Measurements from ENCODE around the gene ZNF329. TPM values are rescaled to one million over a fixed set of nuclear protein-coding genes. Genes with fewer than 3 reads are reported as not detected.

Gene ZNF329
- 6.9 and 8.6 TPM in 2 replicates for total RNA-seq

DNA sequence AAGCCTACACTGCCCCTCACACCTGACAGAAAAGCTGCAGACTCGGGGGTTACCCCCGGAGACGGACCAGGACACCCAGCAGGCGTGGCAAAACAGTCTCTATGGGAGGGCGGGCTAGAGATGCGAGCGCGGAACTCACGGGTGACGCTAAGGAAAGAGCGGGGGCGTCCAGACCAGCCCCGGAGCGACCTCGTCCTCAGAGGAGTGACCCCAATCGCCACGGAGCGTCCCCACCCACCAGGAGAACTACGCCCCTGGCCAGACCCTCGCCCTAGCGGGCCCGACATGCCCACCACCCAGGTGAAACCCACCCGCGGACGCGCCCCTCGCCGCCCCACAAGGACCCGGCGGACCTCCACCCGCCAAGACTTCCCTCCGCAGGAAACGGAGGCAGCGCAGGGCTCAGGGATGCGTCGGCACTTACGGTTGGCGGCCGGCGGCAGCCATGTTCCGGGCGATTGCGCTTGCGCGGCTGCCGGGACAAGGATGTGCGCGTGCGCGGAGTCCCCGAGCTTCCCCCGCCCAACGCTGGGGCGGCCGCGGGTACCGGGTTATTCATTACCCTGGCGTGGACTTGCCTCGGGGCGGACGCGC, at the start of gene ZNF329:
ZNF329 (minus strand) TSS at position 462 of the 594 bp plus-strand sequence. CDS start 21,286 bp downstream, outside the sequence.

DNA sequence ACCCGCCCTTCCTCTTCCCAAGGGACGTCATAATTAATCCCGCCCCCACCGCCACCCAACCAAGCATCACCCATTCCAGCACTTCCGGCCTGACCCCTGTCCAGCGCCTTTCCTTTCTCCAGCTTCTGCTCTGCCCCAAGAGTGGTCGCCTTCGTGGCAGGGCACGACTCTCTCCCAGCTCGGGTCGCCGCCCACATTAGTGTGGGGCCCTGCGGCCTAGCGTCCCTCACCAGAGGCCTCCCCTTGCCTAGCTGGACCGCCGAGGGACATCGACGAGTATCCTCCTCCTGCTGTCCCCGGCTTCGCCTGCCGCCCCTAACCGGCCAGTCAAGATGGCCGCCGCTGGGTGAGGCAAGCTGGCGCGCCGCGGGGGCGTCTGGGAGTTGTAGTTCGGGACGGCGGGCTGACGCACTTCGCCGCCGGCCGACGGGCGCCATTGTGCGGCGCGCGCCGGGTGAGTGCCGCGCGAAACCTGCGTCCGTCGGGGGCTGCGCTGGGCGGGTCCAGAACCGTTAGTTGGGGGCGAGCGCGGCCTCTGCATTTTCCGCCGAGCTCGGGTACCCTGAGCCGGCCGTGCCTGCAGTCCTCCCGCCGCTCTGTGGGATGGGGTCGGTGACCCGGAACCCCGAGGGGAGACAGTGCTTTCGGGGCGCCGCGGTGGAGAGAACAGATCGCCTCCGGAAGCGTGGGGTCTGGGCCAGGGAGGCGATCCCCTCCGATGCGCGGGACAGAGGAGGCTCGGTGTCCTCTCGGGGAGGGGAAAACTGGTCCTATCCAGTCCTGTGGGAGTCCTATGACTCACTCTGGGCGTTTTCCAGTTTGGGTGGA, 32.6 kb upstream of the ZNF329 start, which contains the start of gene ZNF274:
ZNF274 (plus strand) TSS at position 73 of the 828 bp plus-strand sequence. CDS start 905 bp downstream, outside the sequence.

DNA sequence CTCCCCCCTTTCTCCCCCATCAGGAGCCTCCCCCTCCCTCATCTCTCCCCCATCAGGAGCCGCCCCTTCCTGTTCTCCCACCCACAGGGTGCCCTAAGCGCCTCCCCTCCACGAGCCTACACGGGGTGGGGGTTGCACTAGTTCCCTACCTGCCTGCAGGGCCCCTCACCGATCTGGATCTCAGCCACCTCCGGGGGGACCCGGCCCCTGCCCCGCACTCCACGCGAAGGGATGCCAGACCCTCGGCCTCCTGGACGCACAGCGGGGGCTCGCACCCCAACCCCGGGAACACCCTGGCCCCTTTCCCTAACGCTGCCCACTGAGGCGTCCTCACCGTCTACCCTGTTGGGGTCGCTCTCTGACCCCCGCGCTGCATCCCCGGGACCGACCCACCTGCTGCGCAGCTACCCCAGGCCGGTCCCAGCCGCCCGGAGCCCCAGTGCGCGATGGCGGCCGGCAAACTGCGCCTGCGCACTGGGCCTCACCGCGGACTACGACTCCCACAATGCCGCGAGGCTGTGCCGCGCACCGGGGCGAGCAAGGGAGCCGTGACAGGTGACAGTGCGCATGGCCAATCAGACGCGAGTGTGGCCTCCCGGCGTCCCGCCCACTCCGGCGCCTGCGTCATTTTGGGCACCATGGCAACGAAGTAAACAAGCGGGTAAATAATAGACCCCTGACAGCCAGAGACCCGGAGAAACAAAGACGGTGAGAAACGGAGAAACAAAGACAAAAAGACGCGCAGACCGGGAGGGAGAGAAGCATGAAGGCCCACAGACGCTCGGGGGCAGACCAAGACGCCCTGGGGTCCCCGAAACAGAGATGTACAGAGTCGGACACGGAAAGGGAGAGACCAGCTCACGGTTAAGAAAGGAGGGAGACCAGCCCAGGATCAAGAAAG, 52.6 kb downstream of the ZNF329 start, which contains the start of gene ZSCAN18:
ZSCAN18 (minus strand) TSS at position 451 of the 901 bp plus-strand sequence. CDS start 7,964 bp downstream, outside the sequence.

Other genes starting within 250 kb of the ZNF329 start
- 3.0 and 6.1 TPM in 2 replicates for gene ZNF417, start 234.2 kb downstream of the ZNF329 start, total RNA-seq
- gene ZNF418, start 215.4 kb downstream of the ZNF329 start, total RNA-seq = 0.29 and 1.8 TPM in 2 replicates
- 0.29 and 3.5 TPM in 2 replicates for gene ZNF256, start 203.1 kb downstream of the ZNF329 start, total RNA-seq
- gene C19orf18, start 176.3 kb downstream of the ZNF329 start, total RNA-seq = not detected in 2 replicates
- gene ZNF606, start 148.0 kb downstream of the ZNF329 start, total RNA-seq = 1.7 and 6.4 TPM in 2 replicates
- gene ZSCAN1, start 116.8 kb downstream of the ZNF329 start, total RNA-seq = not detected in 2 replicates
- 0.58 and 2.5 TPM in 2 replicates for gene ZNF135, start 91.5 kb downstream of the ZNF329 start, total RNA-seq
- gene ZSCAN18, start 52.6 kb downstream of the ZNF329 start, total RNA-seq = 22.2 and 43.2 TPM in 2 replicates
- gene ZNF274, start 32.3 kb upstream of the ZNF329 start, total RNA-seq = 20.5 and 22.0 TPM in 2 replicates
- 36.3 and 40.4 TPM in 2 replicates for gene ZNF544, start 78.1 kb upstream of the ZNF329 start, total RNA-seq
- gene ZNF8, start 128.2 kb upstream of the ZNF329 start, total RNA-seq = 2.1 and 4.0 TPM in 2 replicates
- 27.1 and 40.8 TPM in 2 replicates for gene ERVK3-1, start 154.6 kb upstream of the ZNF329 start, total RNA-seq
- 1.2 and 3.0 TPM in 2 replicates for gene ZSCAN22, start 176.2 kb upstream of the ZNF329 start, total RNA-seq
- gene A1BG, start 202.7 kb upstream of the ZNF329 start, total RNA-seq = 7.5 and 31.5 TPM in 2 replicates
- gene ZNF497, start 212.0 kb upstream of the ZNF329 start, total RNA-seq = not detected in 2 replicates
- 2.1 and 4.3 TPM in 2 replicates for gene ZNF837, start 230.2 kb upstream of the ZNF329 start, total RNA-seq
- 2,786 and 3,048 TPM in 2 replicates for gene RPS5, start 236.5 kb upstream of the ZNF329 start, total RNA-seq
- gene RNF225, start 244.9 kb upstream of the ZNF329 start, total RNA-seq = not detected in 2 replicates